KMS-11 (cell line): ENCODE measurements around the gene PIK3C2B.
A peak's percentile ranks its signal among the peaks of the same experiment; 100 is the strongest.

Experiments used
- H2AFZ ChIP-seq: fragments of 200-600 bp; sonication (generic); 2 replicates; pipeline ENCODE4 v1.6.1; 2016; ENCODE audit warnings: antibody characterized with exemption, mixed run types, low read depth
- H3K27ac ChIP-seq: fragments of 200-600 bp; sonication (generic); 2 replicates; pipeline ENCODE4 v1.6.1; 2016; ENCODE audit warnings: mild to moderate bottlenecking, mixed run types
- H3K27me3 ChIP-seq: fragments of 200-600 bp; sonication (generic); 2 replicates; pipeline ENCODE4 v1.6.1; 2017; ENCODE audit warnings: mild to moderate bottlenecking, low read depth, mixed run types, moderate library complexity; ENCODE audit not compliant: insufficient read depth
- H3K36me3 ChIP-seq: fragments of 200-600 bp; sonication (generic); 2 replicates; pipeline ENCODE4 v1.6.1; 2017; ENCODE audit warnings: mild to moderate bottlenecking, mixed run types; ENCODE audit not compliant: insufficient read depth
- H3K4me1 ChIP-seq: fragments of 200-600 bp; sonication (generic); 2 replicates; pipeline ENCODE4 v1.6.1; 2016; ENCODE audit warnings: mild to moderate bottlenecking, low read depth, mixed run types; ENCODE audit not compliant: poor library complexity, severe bottlenecking
- H3K4me2 ChIP-seq: fragments of 200-600 bp; sonication (generic); 2 replicates; pipeline ENCODE4 v1.7.0; 2016; ENCODE audit warnings: mild to moderate bottlenecking, mixed run types
- H3K4me3 ChIP-seq: fragments of 200-600 bp; sonication (generic); IDR thresholded peaks from 2 replicates; pipeline ENCODE4 v1.6.1; 2017; ENCODE audit warnings: low read depth, low read length, mixed read lengths; ENCODE audit not compliant: insufficient read depth
- H3K79me2 ChIP-seq: fragments of 200-600 bp; sonication (generic); 2 replicates; pipeline ENCODE4 v1.6.1; 2016; ENCODE audit warnings: low read depth, mixed run types; ENCODE audit not compliant: insufficient read depth
- H3K9ac ChIP-seq: fragments of 200-600 bp; sonication (generic); 2 replicates; pipeline ENCODE4 v1.6.1; 2016; ENCODE audit warnings: mild to moderate bottlenecking, mixed run types
- H4K20me1 ChIP-seq: fragments of 200-600 bp; sonication (generic); 2 replicates; pipeline ENCODE4 v1.6.1; 2016; ENCODE audit warnings: mild to moderate bottlenecking, mixed run types; ENCODE audit not compliant: insufficient read depth
- CTCF ChIP-seq: fragments of 200-600 bp; sonication (generic); conservative IDR thresholded peaks from 2 replicates; pipeline ENCODE4 v1.6.1; 2017; ENCODE audit warnings: low read depth, mild to moderate bottlenecking, antibody characterized with exemption, low read length, moderate library complexity, mixed read lengths

Gene PIK3C2B

DNA sequence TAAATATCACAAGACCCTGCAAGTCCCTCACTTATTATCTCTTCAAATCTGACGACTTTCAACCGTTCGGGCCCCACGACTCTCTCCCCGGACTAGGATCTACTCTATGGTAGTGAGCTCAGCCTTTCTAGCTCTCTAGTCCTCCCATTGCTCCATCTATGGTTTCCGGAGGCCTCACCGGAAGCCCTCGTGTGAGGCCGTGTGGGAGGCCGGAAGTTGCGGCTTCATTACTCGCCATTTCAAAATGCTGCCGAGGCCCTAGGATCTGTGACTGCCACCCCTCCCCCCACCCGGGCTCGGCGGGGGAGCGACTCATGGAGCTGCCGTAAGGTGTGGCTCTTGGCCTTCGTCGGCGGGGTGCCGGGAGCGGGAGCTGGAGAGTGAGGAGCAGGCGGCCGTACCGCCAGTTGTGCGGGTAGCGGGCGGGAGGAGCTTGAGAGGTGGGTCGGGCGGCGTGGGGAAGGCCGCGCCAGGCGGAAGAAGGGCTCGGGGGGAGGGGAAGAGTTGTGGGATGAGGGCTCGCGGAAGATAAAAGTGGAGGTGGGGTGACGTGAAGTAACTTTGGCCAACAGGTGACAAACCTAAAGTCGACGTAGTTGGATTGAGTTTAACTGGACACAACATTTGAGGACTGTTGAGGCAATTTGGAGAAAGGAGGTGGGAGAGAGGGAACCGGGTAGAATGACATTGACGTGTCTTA, 21.7 kb upstream of the PIK3C2B start, which contains the start of gene MDM4:
Gene MDM4 (plus strand): TSS at position 227 of the 700 bp plus-strand sequence. CDS start 9,113 bp downstream, outside the sequence.
- Histone ChIP-seq H3K9ac (peak within 1 kb of the TSS; percentile 95), H3K27ac (peak within 1 kb of the TSS; percentile 93), H3K27me3 (no peaks in the 10 kb centered on the region), H3K4me2 (peak within 1 kb of the TSS; percentile 66), H4K20me1 (no peaks in the 10 kb centered on the region), H3K4me1 (peaks cover 46% of the 10 kb centered on the region), H3K79me2 (peaks cover 42% of the 10 kb centered on the region), H3K36me3 (0 out of 2 replicates have a peak, but pooled peaks cover 7% of the 10 kb centered on the region), H2AFZ (peak within 1 kb of the TSS; percentile 73), H3K4me3 (peak within 1 kb of the TSS; percentile 99)
- no peak for TF ChIP-seq CTCF

GRCh38 chr1:204514828-204515227, 20.2 kb upstream of the PIK3C2B start:
- Histone ChIP-seq H2AFZ (no peak overlapping the region), H3K27ac (no peak overlapping the region), H3K27me3 (no peaks in the 10 kb centered on the region), H4K20me1 (no peaks in the 10 kb centered on the region), H3K36me3 (0 out of 2 replicates have a peak, but pooled peaks cover 7% of the 10 kb centered on the region), H3K9ac (no peak overlapping the region), H3K4me2 (no peak overlapping the region), H3K4me3 (no peak overlapping the region), H3K79me2 (peaks cover 34% of the 10 kb centered on the region), H3K4me1 (peaks cover 31% of the 10 kb centered on the region)
- no peak for TF ChIP-seq CTCF

- no peak for TF ChIP-seq CTCF
- Histone ChIP-seq H3K27me3 (no peaks in the 10 kb centered on the region), H2AFZ (no peak overlapping the region), H3K36me3 (0 out of 2 replicates have a peak, but pooled peaks cover under 1% of the 10 kb centered on the region), H3K4me3 (no peak overlapping the region), H3K79me2 (peaks cover 18% of the 10 kb centered on the region), H3K9ac (no peak overlapping the region), H3K4me2 (no peak overlapping the region), H3K4me1 (peaks cover 21% of the 10 kb centered on the region), H3K27ac (no peak overlapping the region), H4K20me1 (no peaks in the 10 kb centered on the region)
Measured at GRCh38 chr1:204513117-204513716, 18.6 kb upstream of the PIK3C2B start.

DNA sequence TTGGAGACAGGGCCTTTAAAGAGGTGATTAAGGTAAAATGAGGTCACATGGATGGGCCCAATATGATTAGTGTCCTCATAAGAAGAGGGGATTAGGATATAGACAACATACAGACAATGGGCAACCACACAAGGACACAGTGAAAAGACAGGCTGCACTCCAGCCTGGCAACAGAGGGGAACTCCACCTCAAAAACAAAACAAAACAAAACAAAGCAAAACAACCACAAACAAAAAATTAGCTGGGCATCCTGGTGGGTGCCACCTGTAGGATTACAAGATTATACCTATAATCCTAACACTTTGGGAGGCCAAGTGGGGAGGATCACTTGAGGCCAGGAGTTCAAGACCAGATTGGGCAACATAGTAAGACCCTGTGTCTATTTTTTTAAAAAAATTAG, 16.8 kb upstream of the PIK3C2B start:
- Histone ChIP-seq H2AFZ (no peak overlapping the region), H3K27ac (no peak overlapping the region), H3K9ac (no peak overlapping the region), H3K27me3 (no peaks in the 10 kb centered on the region), H3K4me2 (no peak overlapping the region), H3K4me3 (no peak overlapping the region), H4K20me1 (no peaks in the 10 kb centered on the region), H3K79me2 (no peaks in the 10 kb centered on the region; the same call in 1 of the 2 replicates), H3K36me3 (no peaks in the 10 kb centered on the region), H3K4me1 (peaks cover 11% of the 10 kb centered on the region)
- no peak for TF ChIP-seq CTCF
